Sigmoid colon (tissue), 4 donors: Measurements from ENCODE around the gene FADS1.

Experiments
- CTCF ChIP-seq, 4 experiments: fragments of 450-650 bp in 3 of 4; fragments of 200-600 bp in 1 of 4; IDR thresholded peaks; one replicate each; pipeline ENCODE4 v1.5.1; 2016 to 2019; ENCODE audit warnings: antibody characterized with exemption in 4 of 4, mild to moderate bottlenecking in 3 of 4, moderate library complexity in 2 of 4
- POLR2A ChIP-seq, 2 donors: fragments of 450-650 bp; IDR thresholded peaks; one replicate each; pipeline ENCODE4 v1.6.1; 2016; ENCODE audit warnings: antibody characterized with exemption in 2 of 2, mild to moderate bottlenecking in 2 of 2, moderate library complexity in 2 of 2
- POLR2AphosphoS5 ChIP-seq, 4 donors: sonication (generic); formaldehyde crosslinking; IDR thresholded peaks; one replicate each; pipeline ENCODE4 v1.6.1; 2017; ENCODE audit warnings: antibody characterized with exemption in 4 of 4

GRCh38 chr11:61782299-61782698 lies 34.5 kb downstream of the FADS1 start:
- TF ChIP-seq POLR2AphosphoS5 (IDR thresholded peaks at IDR 0.05): no peak
- TF ChIP-seq POLR2A (IDR thresholded peaks at IDR 0.05): no peak
- TF ChIP-seq CTCF (IDR thresholded peaks at IDR 0.05): no peak
